GM12878 (cell line): Measurements from ENCODE around the gene DCPS. TPM values are rescaled to one million over a fixed set of nuclear protein-coding genes. Genes with fewer than 3 reads are reported as not detected.
A peak's percentile ranks its signal among the peaks of the same experiment; 100 is the strongest.

ENCODE experiments used
- ETV6 ChIP-seq, 2 experiments: fragments of 450-650 bp in 1 of 2; IDR thresholded peaks in 1 of 2; conservative IDR thresholded peaks in 1 of 2; 2 replicates each; pipeline ENCODE4 v1.6.1; 2014; ENCODE audit warnings: antibody characterized with exemption in 1 of 2, borderline replicate concordance in 1 of 2, low read depth in 1 of 2, mild to moderate bottlenecking in 1 of 2, moderate library complexity in 1 of 2
- RAD21 ChIP-seq: IDR thresholded peaks from 2 replicates; pipeline ENCODE4 v1.6.1; 2011; ENCODE audit warnings: mild to moderate bottlenecking, low read depth, low read length, moderate library complexity; ENCODE audit not compliant: insufficient read depth
- SMAD5 ChIP-seq: IDR thresholded peaks from 2 replicates; pipeline ENCODE4 v1.6.1; 2016; ENCODE audit warnings: antibody characterized with exemption, low read depth
- YY1 ChIP-seq: IDR thresholded peaks from 2 replicates; pipeline ENCODE4 v1.6.1; 2011; ENCODE audit warnings: low read depth, mild to moderate bottlenecking, low read length
- polyA plus RNA-seq, 11 experiments: library from polyadenylated mRNA; depleted of rRNA in 4 of 11; unstranded in 6 of 11; stranded (reverse) in 5 of 11; fragments of >200 nt; fragmentation: Nextera tagmentation in 4 of 11; fragmentation: Illumina TruSeq in 1 of 11; extraction: Ambion mirVana in 4 of 11; extraction: Trizol in 1 of 11; gene quantifications; 1 replicate in 1 of 11; 2 replicates in 10 of 11; pipeline versions ENCODE4 v1.2.1 to v1.2.3, GENCODE V29; 2011 to 2016; ENCODE audit warnings: inconsistent platforms in 2 of 11, missing spikeins in 2 of 11, low read depth in 1 of 11
- total RNA-seq, 4 experiments: library from RNA; depleted of rRNA in 3 of 4; stranded (reverse); fragments of >200 nt in 3 of 4; fragmentation: Illumina TruSeq in 1 of 4; extraction: Trizol in 1 of 4; gene quantifications; 2 replicates each; pipeline versions ENCODE4 v1.2.1 to v1.2.3, GENCODE V29; 2013 to 2021
- TF ChIP-seq, protein P1 (sequence below): IDR thresholded peaks from 2 replicates; pipeline ENCODE4 v1.6.1; 2011; ENCODE audit warnings: borderline replicate concordance, low read depth, mild to moderate bottlenecking, moderate library complexity, mixed read lengths, low read length; ENCODE audit not compliant: insufficient read depth; ENCODE audit errors: extremely low read length
- TF ChIP-seq, protein P2 (sequence below): fragments of 450-650 bp; IDR thresholded peaks from 2 replicates; pipeline ENCODE4 v1.6.1; 2017; ENCODE audit warnings: mild to moderate bottlenecking, moderate library complexity
- TF ChIP-seq, protein P3 (sequence below): fragments of 450-650 bp; IDR thresholded peaks from 2 replicates; pipeline ENCODE4 v1.6.1; 2017; ENCODE audit warnings: low read depth, mild to moderate bottlenecking, moderate library complexity

Gene DCPS
- total and polyA plus RNA-seq, 10 of the 15 experiments (the other 5 are each of a cell fraction or from before 2014, with no cell fraction given), result 23.5 to 101 (median 67.4) TPM

DNA sequence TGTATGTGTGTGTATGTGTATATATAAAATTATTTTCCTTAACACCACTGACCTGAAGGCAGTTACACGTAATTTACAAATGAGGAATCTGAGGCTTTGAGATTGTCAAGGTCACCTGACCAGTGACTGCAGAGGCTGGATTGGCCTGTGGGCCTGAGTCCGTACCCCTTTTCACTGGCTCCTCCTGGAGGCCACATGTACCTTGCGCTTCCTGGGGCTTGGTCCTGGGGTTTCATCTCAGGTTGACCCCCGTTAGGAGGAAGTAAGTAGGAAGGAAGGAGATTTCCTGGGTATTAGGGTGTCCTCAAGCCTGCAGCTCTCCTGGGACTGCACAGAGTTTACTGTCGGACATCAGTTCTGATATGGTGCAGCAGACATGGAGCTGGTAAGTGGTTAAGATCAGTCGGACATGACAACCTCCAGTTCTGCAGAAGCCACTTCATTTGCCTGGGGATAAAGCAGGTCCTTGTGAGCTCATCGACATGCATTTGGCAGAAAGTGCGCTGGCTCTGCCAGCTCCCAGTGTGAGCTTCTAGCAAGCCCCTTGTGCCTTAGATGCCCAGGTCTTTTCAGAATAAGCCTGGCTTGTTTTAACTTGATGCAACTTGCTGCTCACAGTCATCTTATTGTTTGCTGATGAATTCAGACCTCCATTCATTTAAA lies 88.2 kb downstream of the DCPS start (continued):
- TF ChIP-seq YY1, result no peak
- TF ChIP-seq, protein P1, sequence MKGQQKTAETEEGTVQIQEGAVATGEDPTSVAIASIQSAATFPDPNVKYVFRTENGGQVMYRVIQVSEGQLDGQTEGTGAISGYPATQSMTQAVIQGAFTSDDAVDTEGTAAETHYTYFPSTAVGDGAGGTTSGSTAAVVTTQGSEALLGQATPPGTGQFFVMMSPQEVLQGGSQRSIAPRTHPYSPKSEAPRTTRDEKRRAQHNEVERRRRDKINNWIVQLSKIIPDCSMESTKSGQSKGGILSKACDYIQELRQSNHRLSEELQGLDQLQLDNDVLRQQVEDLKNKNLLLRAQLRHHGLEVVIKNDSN, result peak; percentile 9
- peak; percentile 29; the same call in 1 of the 2 replicates for TF ChIP-seq RAD21
- TF ChIP-seq, protein P2, sequence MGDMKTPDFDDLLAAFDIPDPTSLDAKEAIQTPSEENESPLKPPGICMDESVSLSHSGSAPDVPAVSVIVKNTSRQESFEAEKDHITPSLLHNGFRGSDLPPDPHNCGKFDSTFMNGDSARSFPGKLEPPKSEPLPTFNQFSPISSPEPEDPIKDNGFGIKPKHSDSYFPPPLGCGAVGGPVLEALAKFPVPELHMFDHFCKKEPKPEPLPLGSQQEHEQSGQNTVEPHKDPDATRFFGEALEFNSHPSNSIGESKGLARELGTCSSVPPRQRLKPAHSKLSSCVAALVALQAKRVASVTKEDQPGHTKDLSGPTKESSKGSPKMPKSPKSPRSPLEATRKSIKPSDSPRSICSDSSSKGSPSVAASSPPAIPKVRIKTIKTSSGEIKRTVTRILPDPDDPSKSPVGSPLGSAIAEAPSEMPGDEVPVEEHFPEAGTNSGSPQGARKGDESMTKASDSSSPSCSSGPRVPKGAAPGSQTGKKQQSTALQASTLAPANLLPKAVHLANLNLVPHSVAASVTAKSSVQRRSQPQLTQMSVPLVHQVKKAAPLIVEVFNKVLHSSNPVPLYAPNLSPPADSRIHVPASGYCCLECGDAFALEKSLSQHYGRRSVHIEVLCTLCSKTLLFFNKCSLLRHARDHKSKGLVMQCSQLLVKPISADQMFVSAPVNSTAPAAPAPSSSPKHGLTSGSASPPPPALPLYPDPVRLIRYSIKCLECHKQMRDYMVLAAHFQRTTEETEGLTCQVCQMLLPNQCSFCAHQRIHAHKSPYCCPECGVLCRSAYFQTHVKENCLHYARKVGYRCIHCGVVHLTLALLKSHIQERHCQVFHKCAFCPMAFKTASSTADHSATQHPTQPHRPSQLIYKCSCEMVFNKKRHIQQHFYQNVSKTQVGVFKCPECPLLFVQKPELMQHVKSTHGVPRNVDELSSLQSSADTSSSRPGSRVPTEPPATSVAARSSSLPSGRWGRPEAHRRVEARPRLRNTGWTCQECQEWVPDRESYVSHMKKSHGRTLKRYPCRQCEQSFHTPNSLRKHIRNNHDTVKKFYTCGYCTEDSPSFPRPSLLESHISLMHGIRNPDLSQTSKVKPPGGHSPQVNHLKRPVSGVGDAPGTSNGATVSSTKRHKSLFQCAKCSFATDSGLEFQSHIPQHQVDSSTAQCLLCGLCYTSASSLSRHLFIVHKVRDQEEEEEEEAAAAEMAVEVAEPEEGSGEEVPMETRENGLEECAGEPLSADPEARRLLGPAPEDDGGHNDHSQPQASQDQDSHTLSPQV, result no peak
- TF ChIP-seq ETV6 (conservative IDR thresholded peaks at IDR 0.05 in 1 of 2, IDR thresholded peaks at IDR 0.05 in 1 of 2; ENCODE audit: borderline replicate concordance in 1 of 2, low read depth in 1 of 2), result no peak
- TF ChIP-seq SMAD5, result no peak
- TF ChIP-seq, protein P3, sequence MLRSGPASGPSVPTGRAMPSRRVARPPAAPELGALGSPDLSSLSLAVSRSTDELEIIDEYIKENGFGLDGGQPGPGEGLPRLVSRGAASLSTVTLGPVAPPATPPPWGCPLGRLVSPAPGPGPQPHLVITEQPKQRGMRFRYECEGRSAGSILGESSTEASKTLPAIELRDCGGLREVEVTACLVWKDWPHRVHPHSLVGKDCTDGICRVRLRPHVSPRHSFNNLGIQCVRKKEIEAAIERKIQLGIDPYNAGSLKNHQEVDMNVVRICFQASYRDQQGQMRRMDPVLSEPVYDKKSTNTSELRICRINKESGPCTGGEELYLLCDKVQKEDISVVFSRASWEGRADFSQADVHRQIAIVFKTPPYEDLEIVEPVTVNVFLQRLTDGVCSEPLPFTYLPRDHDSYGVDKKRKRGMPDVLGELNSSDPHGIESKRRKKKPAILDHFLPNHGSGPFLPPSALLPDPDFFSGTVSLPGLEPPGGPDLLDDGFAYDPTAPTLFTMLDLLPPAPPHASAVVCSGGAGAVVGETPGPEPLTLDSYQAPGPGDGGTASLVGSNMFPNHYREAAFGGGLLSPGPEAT, result no peak
